Sigmoid colon (tissue), 3 donors: ENCODE measurements around the gene RAB1B.

Experiments
- CTCF ChIP-seq, 4 experiments: fragments of 450-650 bp in 3 of 4; fragments of 200-600 bp in 1 of 4; IDR thresholded peaks; one replicate each; pipeline ENCODE4 v1.5.1; 2016 to 2019; ENCODE audit warnings: antibody characterized with exemption in 4 of 4, mild to moderate bottlenecking in 3 of 4, moderate library complexity in 2 of 4
- POLR2A ChIP-seq, 2 donors: fragments of 450-650 bp; IDR thresholded peaks; one replicate each; pipeline ENCODE4 v1.6.1; 2016; ENCODE audit warnings: antibody characterized with exemption in 2 of 2, mild to moderate bottlenecking in 2 of 2, moderate library complexity in 2 of 2

GRCh38 chr11:66239998-66240780, 28.2 kb upstream of the RAB1B start:
- TF ChIP-seq CTCF (IDR thresholded peaks at IDR 0.05) (no peak), POLR2A (IDR thresholded peaks at IDR 0.05) (no peak)
